GM18526 (cell line): ENCODE data around the gene CPM.

ENCODE experiments used
- POLR2A ChIP-seq: IDR thresholded peaks from 3 replicates; pipeline ENCODE4 v1.6.1; 2011; ENCODE audit not compliant: insufficient read length; ENCODE audit errors: extremely low read depth

The CPM gene

GRCh38 chr12:68901145-68901544, 31.8 kb downstream of the CPM start:
- no peak for TF ChIP-seq POLR2A

DNA sequence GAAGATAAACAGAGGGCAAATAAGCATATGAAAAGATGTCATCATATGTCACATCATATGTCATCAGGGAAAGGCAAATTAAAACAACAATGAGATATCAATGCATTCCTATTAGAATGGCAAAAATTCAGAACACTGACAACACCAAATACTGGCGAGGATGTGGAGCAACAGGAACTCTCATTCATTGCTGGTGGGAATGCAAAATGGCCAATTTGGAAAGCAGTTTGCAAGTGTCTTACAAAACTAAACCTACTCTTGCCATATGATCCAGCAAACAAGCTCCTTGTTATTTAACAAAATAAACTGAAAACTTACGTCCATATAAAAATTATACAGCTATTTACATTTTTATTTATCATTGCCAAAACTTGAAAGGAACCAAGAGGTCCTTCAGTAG, 32.7 kb downstream of the CPM start:
- no peak for TF ChIP-seq POLR2A

GRCh38 chr12:68899251-68899771, 33.7 kb downstream of the CPM start:
- no peak for TF ChIP-seq POLR2A

- TF ChIP-seq POLR2A: no peak
Measured at GRCh38 chr12:68896881-68897540, 36.0 kb downstream of the CPM start.

- no peak for TF ChIP-seq POLR2A
Measured at GRCh38 chr12:68894276-68894855, 38.6 kb downstream of the CPM start.

DNA sequence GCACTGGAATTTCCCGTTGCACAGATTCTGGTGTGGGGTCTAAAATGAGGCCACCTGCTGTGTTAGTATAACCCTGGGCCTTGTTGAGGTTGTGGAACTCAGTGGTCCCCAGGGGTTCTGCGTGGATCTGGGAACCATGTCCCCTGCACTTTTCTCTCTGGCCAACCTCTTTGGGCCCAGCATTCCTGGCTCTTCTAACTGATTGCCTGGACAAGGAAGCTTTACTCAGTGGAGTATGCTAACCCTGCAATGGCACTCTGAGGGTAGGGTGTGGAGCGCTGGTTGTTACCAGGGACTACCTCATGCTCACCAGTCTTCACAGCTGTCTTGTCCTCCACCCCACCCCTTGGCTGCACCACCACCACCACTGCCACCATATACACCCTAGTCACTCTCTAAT, 39.2 kb downstream of the CPM start:
- TF ChIP-seq POLR2A: no peak

- TF ChIP-seq POLR2A: no peak
Measured at GRCh38 chr12:68893201-68893600, 39.8 kb downstream of the CPM start.

DNA sequence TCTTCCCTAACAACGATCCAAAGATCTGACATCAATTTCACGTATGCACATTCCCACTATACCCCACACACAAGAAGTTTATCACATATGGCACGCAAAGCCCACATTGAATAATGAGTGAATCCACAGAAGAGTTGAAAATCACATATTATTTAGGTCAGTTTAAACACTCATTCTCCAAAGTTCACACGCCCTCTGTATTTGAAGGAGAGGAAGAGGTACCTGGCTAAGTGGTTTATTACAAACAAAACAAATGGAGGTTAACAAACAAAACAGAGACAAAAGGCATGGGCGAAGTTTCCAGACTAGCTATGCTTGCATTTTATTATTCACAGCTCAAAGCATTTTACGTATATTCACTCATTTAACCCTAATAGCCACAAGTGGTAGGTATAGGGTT, 41.8 kb downstream of the CPM start:
- no peak for TF ChIP-seq POLR2A

GRCh38 chr12:68890701-68891113, 42.3 kb downstream of the CPM start:
- TF ChIP-seq POLR2A: no peak

DNA sequence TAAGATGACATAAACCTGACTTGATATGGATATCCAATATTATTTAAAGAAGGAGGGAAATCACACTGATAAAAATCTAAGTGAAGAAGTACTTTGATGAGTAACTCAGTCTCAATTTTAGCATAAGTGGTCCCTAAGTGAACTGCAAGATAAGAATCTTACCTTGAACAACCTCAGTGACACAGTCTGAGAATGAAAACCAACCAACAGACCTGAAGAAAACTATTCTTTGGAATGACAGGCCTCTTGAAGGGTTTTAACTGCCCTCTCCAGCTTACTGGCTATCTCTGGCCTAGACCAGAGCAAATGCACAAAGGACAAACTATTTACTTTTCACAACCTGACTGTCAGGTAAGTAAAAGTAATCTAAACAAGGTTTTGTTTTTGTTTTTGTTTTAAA, 44.7 kb downstream of the CPM start:
- TF ChIP-seq POLR2A: no peak

GRCh38 chr12:68887641-68888040, 45.3 kb downstream of the CPM start:
- TF ChIP-seq POLR2A: no peak

- TF ChIP-seq POLR2A: no peak
Measured at GRCh38 chr12:68886636-68887572, 46.1 kb downstream of the CPM start.

DNA sequence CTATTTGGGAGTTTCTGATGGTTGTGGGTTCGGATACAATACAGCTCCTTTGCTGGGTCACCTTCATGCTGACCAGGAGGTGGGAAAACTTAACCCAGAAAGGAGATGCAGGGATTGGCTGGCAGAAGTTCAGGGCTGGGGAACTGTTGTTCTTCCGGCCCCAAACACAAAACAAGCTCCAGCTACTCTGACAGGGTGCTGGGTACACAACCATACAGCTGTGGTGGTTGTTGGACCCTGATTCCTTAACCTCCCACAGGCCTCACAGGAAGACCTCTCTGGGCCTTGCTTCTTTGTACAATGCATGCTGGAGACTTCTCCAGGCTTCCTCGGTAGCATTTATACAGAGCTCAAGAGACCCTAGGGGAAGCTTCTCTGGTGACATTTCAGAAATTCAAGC, 47.6 kb downstream of the CPM start:
- no peak for TF ChIP-seq POLR2A

DNA sequence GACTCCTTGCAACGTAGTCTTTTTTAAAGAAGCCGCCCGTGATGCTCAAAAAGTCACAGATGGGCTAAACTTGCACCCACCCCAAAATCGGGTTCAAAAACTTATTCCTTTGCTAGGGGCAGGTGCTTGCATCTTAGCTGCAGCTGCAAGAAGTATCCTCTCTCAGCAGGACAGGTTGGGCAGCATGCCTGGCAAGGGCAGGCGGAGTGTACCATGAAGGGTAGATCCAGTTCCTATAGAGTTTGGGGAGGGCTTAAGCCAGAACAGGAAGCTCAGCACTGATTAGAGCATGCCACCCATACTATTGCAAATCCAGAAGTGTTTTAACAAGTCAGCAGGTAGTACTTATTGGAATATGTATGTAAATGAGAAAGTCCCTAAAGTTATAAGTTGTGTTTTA, 48.7 kb downstream of the CPM start:
- no peak for TF ChIP-seq POLR2A

DNA sequence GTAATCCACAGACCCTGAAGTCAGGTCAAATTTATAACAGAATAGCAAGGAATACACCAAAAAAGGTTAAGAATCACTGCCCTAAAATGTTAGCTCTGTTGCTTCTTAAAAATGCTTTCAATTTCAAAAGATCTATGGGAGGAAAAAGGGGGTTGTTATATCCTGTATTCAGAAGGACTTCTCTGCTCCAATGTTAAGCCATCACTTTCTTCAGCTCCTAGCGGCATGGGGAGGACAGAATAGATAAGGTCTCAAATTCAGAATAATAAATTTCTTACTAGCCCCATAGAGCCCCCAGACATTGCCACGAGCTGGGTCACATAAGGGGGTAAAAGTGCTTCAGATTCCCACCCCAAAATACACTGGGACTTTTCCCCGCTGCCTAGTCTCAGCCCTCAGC, 49.8 kb downstream of the CPM start:
- TF ChIP-seq POLR2A: no peak
